HG02852 (cell line): Measurements from ENCODE around the gene C1RL.

ENCODE experiments used
- ATAC-seq: cut with Tn5 transposase; IDR thresholded peaks from one replicate; pipeline ENCODE4 v1.9.1; 2021; ENCODE audit warnings: mild to moderate bottlenecking, moderate library complexity; ENCODE audit not compliant: unreplicated experiment

C1RL gene

GRCh38 chr12:7108796-7109571, at the start of gene C1RL:
C1RL (minus strand) TSS chr12:7109214; CDS start chr12:7109180, 34 bp downstream.
- ATAC-seq: no peak

- ATAC-seq: no peak
These were observed 48.4 kb upstream of the C1RL start for GRCh38 chr12:7157391-7157790.

GRCh38 chr12:7156259-7157197, 47.5 kb upstream of the C1RL start:
- no peak for ATAC-seq

- no peak for ATAC-seq
These were observed 46.5 kb upstream of the C1RL start for GRCh38 chr12:7155471-7156034.

GRCh38 chr12:7154901-7155470, 46.0 kb upstream of the C1RL start:
- no peak for ATAC-seq

- ATAC-seq: no peak
These were observed 45.0 kb upstream of the C1RL start for GRCh38 chr12:7154042-7154441.

- no peak for ATAC-seq
These were observed 43.8 kb upstream of the C1RL start for GRCh38 chr12:7152818-7153217.

GRCh38 chr12:7151532-7151931, 42.5 kb upstream of the C1RL start:
- no peak for ATAC-seq

- ATAC-seq: no peak
These were observed 41.8 kb upstream of the C1RL start for GRCh38 chr12:7150841-7151240.

GRCh38 chr12:7150356-7150755, 41.3 kb upstream of the C1RL start:
- ATAC-seq: no peak

- ATAC-seq: no peak
These were observed 37.9 kb upstream of the C1RL start for GRCh38 chr12:7146906-7147305.

- ATAC-seq: no peak
These were observed 37.2 kb upstream of the C1RL start for GRCh38 chr12:7146228-7146627.

GRCh38 chr12:7145671-7146070, 36.7 kb upstream of the C1RL start:
- no peak for ATAC-seq

GRCh38 chr12:7144414-7145120, 35.6 kb upstream of the C1RL start:
- no peak for ATAC-seq

GRCh38 chr12:7143564-7143963, 34.5 kb upstream of the C1RL start:
- ATAC-seq: no peak

- no peak for ATAC-seq
These were observed 33.9 kb upstream of the C1RL start for GRCh38 chr12:7142809-7143465.

GRCh38 chr12:7142056-7142644, 33.1 kb upstream of the C1RL start:
- ATAC-seq: no peak

- ATAC-seq: no peak
These were observed 32.5 kb upstream of the C1RL start for GRCh38 chr12:7141351-7142005.

- no peak for ATAC-seq
These were observed 30.2 kb upstream of the C1RL start for GRCh38 chr12:7139200-7139599.
